ENCODE data around the gene RGS6. TPM values are rescaled to one million over a fixed set of nuclear protein-coding genes. Genes with fewer than 3 reads are reported as not detected.

RGS6 gene
- total and polyA plus RNA-seq, 2 of the 4 experiments (the other 2 are of a cell fraction): not detected

DNA sequence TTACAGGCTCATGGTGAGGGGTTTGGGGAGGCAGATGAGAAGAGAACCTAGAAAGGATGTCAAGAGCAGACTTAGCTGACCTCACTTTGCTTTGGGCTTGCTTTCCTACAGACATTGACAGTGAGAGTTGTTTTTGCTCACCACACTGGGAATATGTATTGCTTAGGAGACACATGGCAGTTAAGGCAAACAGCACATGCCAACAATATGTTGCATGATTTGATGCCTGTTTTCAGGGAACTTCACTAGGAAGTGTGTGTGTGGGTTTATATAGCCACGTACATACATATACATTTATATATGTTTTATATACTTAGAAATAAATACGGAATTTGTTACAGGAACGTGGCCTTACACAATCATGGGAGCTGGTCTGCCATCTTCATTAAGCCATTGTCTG is 346.1 kb downstream of the RGS6 start:
- H4K8ac ChIP-seq (ENCODE audit: low read depth in 2 of 2, low read length in 2 of 2): no peak overlapping the region
- H3K9me1 ChIP-seq (ENCODE audit: insufficient read depth, low read length): no peaks in the 10 kb centered on the region
- H2AK9ac ChIP-seq (replicated peaks; ENCODE audit: low read depth, low read length, poor library complexity): no peak overlapping the region
- dilution Hi-C loops (cut with HindIII; ENCODE audit: low sequenced_read_pairs, unreplicated experiment): no loop called here
- no CpG with 5 or more reads among the region's 3 CpGs for WGBS, 2 experiments (ENCODE audit: extremely low coverage in 2 of 2, insufficient read length in 1 of 2)
- ChIA-PET POLR2A (ENCODE audit: unreplicated experiment) (no interaction called here), CTCF (no interaction called here)
- BruUV-seq (replicated peaks): no TSS peak
- TF ChIP-seq RFX5 (IDR thresholded peaks at IDR 0.05; ENCODE audit: low read depth, low read length) (no peak), MAFK (IDR thresholded peaks at IDR 0.05; ENCODE audit: low read depth, low read length) (no peak), BHLHE40 (IDR thresholded peaks at IDR 0.05; ENCODE audit: low read depth, low read length) (no peak), RCOR1 (IDR thresholded peaks at IDR 0.05; ENCODE audit: insufficient replicate concordance, low read length) (no peak), RAD21 (IDR thresholded peaks at IDR 0.05; ENCODE audit: low read length) (no peak), MAZ (IDR thresholded peaks at IDR 0.05; ENCODE audit: borderline replicate concordance, low read depth, low read length) (no peak), CEBPB (IDR thresholded peaks at IDR 0.05; ENCODE audit: low read depth, low read length) (no peak), MXI1 (IDR thresholded peaks at IDR 0.05; ENCODE audit: borderline replicate concordance, low read depth, low read length) (no peak), FOS (IDR thresholded peaks at IDR 0.05; ENCODE audit: low read depth, low read length) (no peak), SMC3 (IDR thresholded peaks at IDR 0.05; ENCODE audit: low read depth, low read length) (no peak), NFE2L2 (IDR thresholded peaks at IDR 0.05; ENCODE audit: low read depth, low read length) (no peak), CHD1 (IDR thresholded peaks at IDR 0.05; ENCODE audit: low read depth, low read length) (no peak), POLR2A (IDR thresholded peaks at IDR 0.05; ENCODE audit: low read depth, low read length) (no peak)
- TF ChIP-seq, protein P1, sequence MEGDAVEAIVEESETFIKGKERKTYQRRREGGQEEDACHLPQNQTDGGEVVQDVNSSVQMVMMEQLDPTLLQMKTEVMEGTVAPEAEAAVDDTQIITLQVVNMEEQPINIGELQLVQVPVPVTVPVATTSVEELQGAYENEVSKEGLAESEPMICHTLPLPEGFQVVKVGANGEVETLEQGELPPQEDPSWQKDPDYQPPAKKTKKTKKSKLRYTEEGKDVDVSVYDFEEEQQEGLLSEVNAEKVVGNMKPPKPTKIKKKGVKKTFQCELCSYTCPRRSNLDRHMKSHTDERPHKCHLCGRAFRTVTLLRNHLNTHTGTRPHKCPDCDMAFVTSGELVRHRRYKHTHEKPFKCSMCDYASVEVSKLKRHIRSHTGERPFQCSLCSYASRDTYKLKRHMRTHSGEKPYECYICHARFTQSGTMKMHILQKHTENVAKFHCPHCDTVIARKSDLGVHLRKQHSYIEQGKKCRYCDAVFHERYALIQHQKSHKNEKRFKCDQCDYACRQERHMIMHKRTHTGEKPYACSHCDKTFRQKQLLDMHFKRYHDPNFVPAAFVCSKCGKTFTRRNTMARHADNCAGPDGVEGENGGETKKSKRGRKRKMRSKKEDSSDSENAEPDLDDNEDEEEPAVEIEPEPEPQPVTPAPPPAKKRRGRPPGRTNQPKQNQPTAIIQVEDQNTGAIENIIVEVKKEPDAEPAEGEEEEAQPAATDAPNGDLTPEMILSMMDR (conservative IDR thresholded peaks at IDR 0.05; ENCODE audit: low read depth, low read length): no peak
- TF ChIP-seq, protein P2, sequence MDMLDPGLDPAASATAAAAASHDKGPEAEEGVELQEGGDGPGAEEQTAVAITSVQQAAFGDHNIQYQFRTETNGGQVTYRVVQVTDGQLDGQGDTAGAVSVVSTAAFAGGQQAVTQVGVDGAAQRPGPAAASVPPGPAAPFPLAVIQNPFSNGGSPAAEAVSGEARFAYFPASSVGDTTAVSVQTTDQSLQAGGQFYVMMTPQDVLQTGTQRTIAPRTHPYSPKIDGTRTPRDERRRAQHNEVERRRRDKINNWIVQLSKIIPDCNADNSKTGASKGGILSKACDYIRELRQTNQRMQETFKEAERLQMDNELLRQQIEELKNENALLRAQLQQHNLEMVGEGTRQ (IDR thresholded peaks at IDR 0.05; ENCODE audit: low read depth, low read length): no peak
- TF ChIP-seq, protein P3, sequence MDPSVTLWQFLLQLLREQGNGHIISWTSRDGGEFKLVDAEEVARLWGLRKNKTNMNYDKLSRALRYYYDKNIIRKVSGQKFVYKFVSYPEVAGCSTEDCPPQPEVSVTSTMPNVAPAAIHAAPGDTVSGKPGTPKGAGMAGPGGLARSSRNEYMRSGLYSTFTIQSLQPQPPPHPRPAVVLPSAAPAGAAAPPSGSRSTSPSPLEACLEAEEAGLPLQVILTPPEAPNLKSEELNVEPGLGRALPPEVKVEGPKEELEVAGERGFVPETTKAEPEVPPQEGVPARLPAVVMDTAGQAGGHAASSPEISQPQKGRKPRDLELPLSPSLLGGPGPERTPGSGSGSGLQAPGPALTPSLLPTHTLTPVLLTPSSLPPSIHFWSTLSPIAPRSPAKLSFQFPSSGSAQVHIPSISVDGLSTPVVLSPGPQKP (IDR thresholded peaks at IDR 0.05; ENCODE audit: borderline replicate concordance, low read depth, low read length): no peak
- no peak overlapping the region for H2AK5ac ChIP-seq (ENCODE audit: low read depth, low read length)
- H2BK20ac ChIP-seq (ENCODE audit: low read depth, low read length): no peak overlapping the region
- no peak overlapping the region for H3K4ac ChIP-seq (ENCODE audit: low read depth, low read length)
- H3K4me3 ChIP-seq (ENCODE audit: insufficient read depth, low read depth, low read length): no peak overlapping the region
- no peak overlapping the region for H3K4me2 ChIP-seq (ENCODE audit: low read depth, low read length)
- H3K36me3 ChIP-seq (ENCODE audit: control insufficient read depth, insufficient read depth, low read length): no peaks in the 10 kb centered on the region
- H3K18ac ChIP-seq (ENCODE audit: low read depth, low read length): no peak overlapping the region
- no peak overlapping the region for H4K5ac ChIP-seq (ENCODE audit: low read depth, low read length)
- no peak overlapping the region for H3K14ac ChIP-seq (replicated peaks; ENCODE audit: low read depth, low read length)
- H3K27me3 ChIP-seq (ENCODE audit: control insufficient read depth, insufficient read depth, low read length): no peaks in the 10 kb centered on the region
- intact Hi-C loops (cut with micrococcal nuclease): no loop called here
- no peaks in the 10 kb centered on the region for H3K79me1 ChIP-seq (ENCODE audit: low read depth in 1 of 2, low read length in 2 of 2)
- ATAC-seq (ENCODE audit: low read depth): no peak
- H3K27ac ChIP-seq (ENCODE audit: insufficient read depth, low read length): no peak overlapping the region
- H3K56ac ChIP-seq (ENCODE audit: extremely low read depth, insufficient read depth, low read length): no peak overlapping the region
- DNase-seq: no peak
- in situ Hi-C loops (cut with MboI; ENCODE audit: low sequenced_read_pairs): no loop called here
- H2BK5ac ChIP-seq (ENCODE audit: low read depth, low read length, poor library complexity, severe bottlenecking): no peak overlapping the region
- H2BK120ac ChIP-seq (ENCODE audit: low read depth, low read length): no peak overlapping the region
- no peak overlapping the region for H4K91ac ChIP-seq (ENCODE audit: insufficient read depth, low read depth, low read length)
- no peak overlapping the region; the same call in 1 of the 2 replicates for H3K23ac ChIP-seq (ENCODE audit: low read depth, low read length)
- H2AFZ ChIP-seq (replicated peaks; ENCODE audit: low read length, poor library complexity): no peak overlapping the region
- no peaks in the 10 kb centered on the region for H4K20me1 ChIP-seq (ENCODE audit: insufficient read depth, low read length)
- no peak overlapping the region for H2BK15ac ChIP-seq (ENCODE audit: low read depth, low read length)
- no peaks in the 10 kb centered on the region for H3K4me1 ChIP-seq (ENCODE audit: control insufficient read depth, insufficient read depth, low read length)
- no peaks in the 10 kb centered on the region for H3K9me3 ChIP-seq (ENCODE audit: control insufficient read depth, insufficient read depth, low read length)
- H3K9ac ChIP-seq (ENCODE audit: low read depth, low read length): no peak overlapping the region
